Measurements from ENCODE around the gene GSTA5.
A peak's percentile ranks its signal among the peaks of the same experiment; 100 is the strongest.
"Not testable (repeated sequence)": the region's sequence is repeated elsewhere in the genome, so short reads cannot be mapped to it uniquely, and the experiment has no call there.

GSTA5 gene

GRCh38 chr6:52834481-52834880 is 6.1 kb downstream of the GSTA5 start:
- no peak for DNase-seq (ENCODE audit: low read depth in 2 of 2)

GRCh38 chr6:52830869-52831268 is 9.7 kb downstream of the GSTA5 start:
- not testable (repeated sequence) for DNase-seq (ENCODE audit: low read depth in 2 of 2)

DNA sequence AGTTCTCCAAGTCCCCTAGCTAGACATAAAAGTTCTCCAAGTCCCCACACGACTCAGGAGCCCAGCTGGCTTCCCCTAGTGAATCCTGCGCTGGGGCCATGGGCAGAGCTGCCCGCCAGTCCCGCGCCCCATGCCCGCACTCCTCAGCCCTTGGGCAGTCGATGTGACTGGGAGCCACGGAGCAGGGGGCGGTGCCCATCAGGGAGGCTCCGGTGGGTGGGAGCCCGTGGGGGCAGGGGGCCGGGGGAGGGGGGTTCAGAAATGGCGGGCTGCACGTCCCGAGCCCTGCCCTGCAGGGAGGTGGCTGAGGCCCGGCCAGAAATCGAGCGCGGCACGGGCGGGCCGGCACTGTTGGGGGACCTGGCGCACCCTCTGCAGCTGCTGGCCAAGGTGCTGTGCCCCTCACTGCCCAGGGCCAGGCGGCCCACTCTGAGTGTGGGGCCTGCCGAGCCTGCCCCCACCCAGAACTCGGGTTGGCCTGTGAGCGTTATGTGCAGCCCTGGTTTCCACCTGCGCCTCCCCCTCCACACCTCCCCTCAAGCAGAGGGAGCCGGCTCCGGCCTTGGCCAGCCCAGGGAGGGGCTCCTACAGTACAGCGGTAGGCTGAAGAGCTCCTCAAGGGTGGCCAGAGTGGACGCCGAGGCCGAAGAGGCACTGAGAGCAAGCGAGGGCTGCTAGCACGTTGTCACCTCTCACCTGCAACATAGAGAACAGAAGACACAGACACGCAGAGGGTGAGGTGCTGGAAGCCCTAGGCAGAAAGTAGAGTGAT is 11.4 kb downstream of the GSTA5 start:
- DNase-seq (ENCODE audit: low read depth in 2 of 2): no peak

DNA sequence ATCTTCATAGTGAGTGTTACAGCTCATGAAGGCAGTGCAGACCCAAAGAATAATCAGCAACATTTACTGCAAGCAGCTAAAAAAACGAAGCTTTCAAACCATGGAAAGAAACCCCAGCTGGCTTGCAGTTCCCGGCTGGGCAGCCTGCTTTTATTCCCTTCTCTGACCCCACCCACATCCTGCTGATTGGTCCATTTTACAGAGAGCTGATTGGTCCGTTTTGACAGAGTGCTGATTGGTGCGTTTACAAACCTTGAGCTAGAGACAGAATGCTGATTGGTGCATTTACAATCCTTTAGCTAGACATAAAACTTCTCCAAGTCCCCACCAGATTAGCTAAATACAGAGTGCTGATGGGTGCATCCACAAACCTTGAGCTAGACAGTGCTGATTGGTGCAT is 12.0 kb downstream of the GSTA5 start:
- DNase-seq (ENCODE audit: low read depth in 2 of 2): not testable (repeated sequence)

- DNase-seq (ENCODE audit: low read depth in 2 of 2): not testable (repeated sequence)
These were observed 13.4 kb downstream of the GSTA5 start for GRCh38 chr6:52827073-52827783.

DNA sequence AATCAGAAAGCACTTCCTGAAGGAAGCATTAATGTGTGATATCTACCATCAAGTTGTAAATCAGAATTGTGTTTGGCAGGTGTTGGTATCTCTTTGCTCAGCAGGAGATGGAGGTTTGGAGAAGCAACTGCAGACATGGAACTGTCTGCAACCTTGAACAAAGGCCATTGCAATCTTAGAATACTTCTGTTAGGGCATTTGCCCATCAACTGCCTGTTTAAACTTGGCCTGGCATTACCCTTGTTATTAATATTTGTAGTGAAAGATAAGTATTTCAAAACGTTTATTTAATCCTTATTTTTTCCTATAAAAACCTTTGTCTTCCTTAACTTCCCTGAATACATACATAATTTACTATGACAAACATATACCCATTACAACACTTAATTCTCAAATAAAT is 14.1 kb downstream of the GSTA5 start:
- no peak for DNase-seq (ENCODE audit: low read depth in 2 of 2)

DNA sequence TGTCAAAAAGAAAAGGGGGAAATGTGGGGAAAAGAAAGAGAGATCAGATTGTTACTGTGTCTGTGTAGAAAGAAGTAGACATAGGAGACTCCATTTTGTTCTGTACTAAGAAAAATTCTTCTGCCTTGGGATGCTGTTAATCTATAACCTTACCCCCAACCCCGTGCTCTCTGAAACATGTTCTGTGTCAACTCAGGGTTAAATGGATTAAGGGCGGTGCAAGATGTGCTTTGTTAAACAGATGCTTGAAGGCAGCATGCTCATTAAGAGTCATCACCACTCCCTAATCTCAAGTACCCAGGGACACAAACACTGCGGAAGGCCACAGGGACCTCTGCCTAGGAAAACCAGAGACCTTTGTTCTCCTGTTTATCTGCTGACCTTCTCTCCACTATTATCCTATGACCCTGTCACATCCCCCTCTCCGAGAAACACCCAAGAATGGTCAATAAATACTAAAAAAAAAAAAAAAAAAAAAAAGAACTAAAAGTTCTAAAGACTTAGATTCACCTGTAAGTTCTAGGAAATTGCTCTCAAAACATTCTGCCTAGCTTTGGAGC is 14.6 kb downstream of the GSTA5 start:
- DNase-seq (ENCODE audit: low read depth in 2 of 2): not testable (repeated sequence)

GRCh38 chr6:52825270-52825793 is 15.3 kb downstream of the GSTA5 start:
- not testable (repeated sequence) for DNase-seq (ENCODE audit: low read depth in 2 of 2)

- no peak for DNase-seq (ENCODE audit: low read depth in 2 of 2)
These were observed 18.8 kb downstream of the GSTA5 start for GRCh38 chr6:52821842-52822241.

DNA sequence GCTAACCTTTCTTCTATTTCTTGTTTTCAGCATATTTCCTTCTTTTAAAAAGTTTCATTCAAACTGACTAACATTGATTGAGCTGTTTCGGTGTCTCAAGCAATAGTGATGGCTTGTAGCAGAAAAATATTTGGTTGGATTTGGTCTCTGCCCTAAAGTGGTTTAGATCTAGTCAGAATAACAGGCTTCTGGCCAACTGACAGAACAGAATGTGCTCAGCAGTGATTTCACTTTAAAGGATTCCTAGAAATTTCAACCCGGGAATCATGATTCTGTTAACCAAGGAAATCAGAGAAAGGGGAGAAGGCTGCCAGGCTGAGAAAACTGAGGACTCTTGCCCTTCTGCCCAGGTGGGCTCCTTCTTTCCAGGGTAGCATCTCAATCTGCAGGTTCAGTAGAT is 20.4 kb downstream of the GSTA5 start:
- DNase-seq (ENCODE audit: low read depth in 2 of 2): no peak

DNA sequence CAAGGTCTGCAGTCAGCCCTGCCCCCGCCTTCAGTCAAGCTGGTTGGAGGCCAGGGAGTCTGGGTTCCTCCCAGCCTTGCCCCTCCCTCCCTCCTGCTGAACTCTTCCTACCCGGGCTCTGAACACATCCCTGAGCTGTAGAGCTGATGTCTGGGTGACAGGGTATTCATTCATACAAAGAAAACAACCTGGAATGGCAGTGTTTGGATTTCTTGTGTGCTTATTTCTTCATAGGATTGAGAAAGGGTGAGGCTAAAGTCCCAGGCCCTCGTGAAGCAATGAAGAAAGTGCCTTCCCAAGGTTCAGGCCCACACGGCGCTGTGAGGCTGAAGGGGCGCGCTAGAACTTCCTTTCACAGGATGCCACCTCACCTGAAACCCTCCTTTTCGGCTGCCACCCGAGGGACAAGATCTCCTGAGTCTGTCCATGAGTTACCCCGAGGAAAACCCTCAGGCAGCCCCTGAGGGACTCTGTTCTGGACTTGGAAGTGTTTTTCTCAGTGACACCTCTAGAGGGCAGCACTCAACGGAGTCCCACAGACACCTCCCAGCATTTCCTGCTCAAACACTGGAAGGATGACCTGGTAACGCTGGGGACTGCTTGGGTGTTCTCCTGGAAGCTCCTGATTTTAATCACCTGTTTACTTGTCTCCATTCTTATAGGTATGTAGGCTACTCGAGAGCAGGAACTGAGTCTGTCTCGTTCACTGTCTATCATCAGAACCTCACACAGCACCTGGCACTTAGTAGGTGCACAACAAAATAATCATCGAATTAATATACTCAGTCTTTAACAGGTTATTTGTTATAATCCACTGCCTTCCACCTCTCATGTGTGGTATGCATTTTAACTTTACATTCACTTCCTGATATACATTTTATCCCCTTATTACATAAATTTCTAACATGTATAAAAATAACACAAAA is 25.2 kb downstream of the GSTA5 start:
- peak; percentile 3 to 17 for DNase-seq (ENCODE audit: low read depth in 2 of 2)

DNA sequence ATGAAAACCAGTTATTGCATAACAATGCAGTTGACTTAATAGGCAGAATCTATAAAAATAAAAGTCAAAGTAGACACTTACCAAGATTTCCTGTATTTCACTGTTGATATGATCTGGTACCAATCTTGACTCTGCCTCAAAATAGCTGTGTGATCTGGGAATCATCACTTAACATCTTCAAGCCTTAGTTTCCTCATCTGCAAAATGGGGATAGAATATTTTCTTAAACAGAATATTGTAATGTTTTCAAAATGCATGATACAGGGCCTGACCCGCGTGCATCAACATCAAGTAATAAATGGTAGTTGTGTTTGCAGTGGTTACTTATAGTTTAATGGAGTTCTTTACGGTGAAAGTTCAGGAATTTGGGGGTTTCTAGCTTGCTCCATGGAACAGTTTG is 26.1 kb downstream of the GSTA5 start:
- not testable (repeated sequence) for DNase-seq (ENCODE audit: low read depth in 2 of 2)

DNA sequence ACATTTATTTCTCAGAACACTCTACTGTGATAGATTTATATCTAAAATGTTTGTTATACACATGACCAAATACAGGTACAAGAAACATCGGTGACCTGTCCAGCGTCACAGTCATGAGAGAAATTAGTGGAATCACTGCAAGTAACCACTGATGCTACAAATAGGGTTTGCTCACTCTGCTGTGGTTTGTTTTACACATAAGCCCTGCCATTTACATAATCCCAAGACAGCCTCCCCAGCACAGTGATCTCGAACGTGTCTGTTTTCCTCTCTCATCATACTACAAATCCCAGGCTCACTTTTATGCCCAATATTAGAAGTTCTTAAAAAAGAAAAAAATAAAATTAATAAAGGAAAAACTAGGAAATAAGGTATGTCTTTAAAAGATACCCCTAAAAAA is 30.8 kb downstream of the GSTA5 start:
- not testable (repeated sequence) for DNase-seq (ENCODE audit: low read depth in 2 of 2)

DNA sequence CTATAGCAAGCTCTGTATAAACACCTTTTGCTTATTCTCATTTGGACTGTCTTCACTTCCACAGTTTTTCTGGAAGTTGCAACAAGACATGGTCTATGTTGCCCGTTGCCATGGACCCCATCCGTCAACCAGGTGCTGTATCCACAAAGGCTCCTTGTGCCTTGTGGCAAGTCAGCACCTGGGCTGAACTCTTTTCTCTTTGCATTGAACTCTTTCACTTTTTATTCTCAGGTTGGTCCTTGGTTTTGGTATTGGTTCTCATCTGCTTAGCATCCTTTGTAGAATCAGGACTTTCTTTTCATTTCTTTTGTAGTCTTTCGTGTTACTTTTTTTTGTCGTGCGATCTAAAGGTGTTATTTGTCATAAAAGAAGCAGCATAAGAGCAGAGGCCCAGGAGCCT is 32.0 kb downstream of the GSTA5 start:
- DNase-seq (ENCODE audit: low read depth in 2 of 2): no peak

GRCh38 chr6:52803668-52804255 is 36.9 kb downstream of the GSTA5 start, which contains the start of gene GSTA1:
Gene GSTA1 (minus strand): TSS chr6:52803816. CDS start chr6:52799267, 4,549 bp downstream.
- not testable (repeated sequence) for DNase-seq (ENCODE audit: low read depth in 2 of 2)

- no peak for DNase-seq (ENCODE audit: low read depth in 2 of 2)
These were observed 37.8 kb downstream of the GSTA5 start for GRCh38 chr6:52802806-52803205.

GRCh38 chr6:52801188-52801841 is 39.3 kb downstream of the GSTA5 start:
- no peak for DNase-seq (ENCODE audit: low read depth in 2 of 2)

- DNase-seq (ENCODE audit: low read depth in 2 of 2): not testable (repeated sequence)
These were observed 41.3 kb downstream of the GSTA5 start for GRCh38 chr6:52799272-52799671.

- not testable (repeated sequence) for DNase-seq (ENCODE audit: low read depth in 2 of 2)
These were observed 46.2 kb downstream of the GSTA5 start for GRCh38 chr6:52794366-52794765.

DNA sequence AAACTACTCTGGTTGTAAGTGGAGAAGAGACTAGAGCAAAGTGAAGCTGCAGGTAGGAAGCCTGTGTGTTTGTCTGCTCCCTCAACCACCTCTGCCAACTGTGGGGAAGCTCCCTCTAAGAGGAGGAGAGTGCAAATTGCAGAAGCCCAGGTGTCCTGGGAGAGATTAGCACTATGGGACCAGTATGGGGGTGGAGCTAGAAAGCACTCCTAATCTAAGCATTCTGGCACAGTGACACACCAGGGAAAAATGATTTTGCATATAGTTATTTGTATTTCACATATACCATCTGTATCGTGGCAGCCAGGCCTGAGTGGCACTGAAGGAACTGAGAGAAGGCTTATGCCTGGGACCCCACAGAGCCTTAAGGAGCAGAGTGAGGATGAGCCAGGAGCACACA is 49.8 kb downstream of the GSTA5 start:
- no peak for DNase-seq (ENCODE audit: low read depth in 2 of 2)

Measured in stimulated activated CD8-positive, alpha-beta memory T cell treated with anti-CD3 and anti-CD28 coated beads, Interleukin-2, amount 100 ng/mL, for 48 hours (primary cell).